Transverse colon (tissue), 4 donors: ENCODE results near the gene OPRM1. TPM values are rescaled to one million over a fixed set of nuclear protein-coding genes. Genes with fewer than 3 reads are reported as not detected.

ENCODE experiments used
- DNase-seq: peaks from one replicate; pipeline ENCODE4 v3.0.0-alpha.2; 2019
- H3K27ac ChIP-seq, 4 donors: fragments of 200-600 bp; sonication (generic); 2 replicates each; pipeline ENCODE4 v1.5.1; 2016 to 2018; ENCODE audit warnings: inconsistent platforms in 4 of 4
- H3K27me3 ChIP-seq: fragments of 200-600 bp; sonication (generic); 2 replicates; pipeline ENCODE4 v1.5.1; 2017; ENCODE audit warnings: inconsistent platforms
- H3K36me3 ChIP-seq, 4 donors: fragments of 200-600 bp; sonication (generic); 2 replicates each; pipeline ENCODE4 v1.5.1; 2017 to 2019; ENCODE audit warnings: inconsistent platforms in 4 of 4
- H3K4me1 ChIP-seq, 4 donors: fragments of 200-600 bp; sonication (generic); 2 replicates each; pipeline ENCODE4 v1.5.1; 2017 to 2020; ENCODE audit warnings: inconsistent platforms in 4 of 4
- H3K4me3 ChIP-seq, 4 donors: fragments of 200-600 bp; sonication (generic); 1 replicate in 1 of 4; 2 replicates in 3 of 4; pipeline versions ENCODE4 v1.5.1 to v1.6.1; 2017 to 2019; ENCODE audit warnings: inconsistent platforms in 4 of 4
- H3K9me3 ChIP-seq, 2 donors: fragments of 200-600 bp; sonication (generic); 2 replicates each; pipeline ENCODE4 v1.5.1; 2017 to 2019; ENCODE audit warnings: inconsistent platforms in 2 of 2
- CTCF ChIP-seq, 5 experiments: fragments of 200-600 bp in 3 of 5; fragments of 450-650 bp in 2 of 5; sonication (generic) in 3 of 5; IDR thresholded peaks; 1 replicate in 2 of 5; 2 replicates in 3 of 5; pipeline ENCODE4 v1.5.1; 2016 to 2017; ENCODE audit warnings: antibody characterized with exemption in 5 of 5, inconsistent platforms in 3 of 5, mild to moderate bottlenecking in 2 of 5, moderate library complexity in 1 of 5
- EP300 ChIP-seq: sonication (generic); formaldehyde crosslinking; IDR thresholded peaks from one replicate; pipeline ENCODE4 v1.6.1; 2017; ENCODE audit warnings: antibody characterized with exemption, low read depth
- POLR2A ChIP-seq: fragments of 450-650 bp; IDR thresholded peaks from one replicate; pipeline ENCODE4 v1.6.1; 2016; ENCODE audit warnings: antibody characterized with exemption, mild to moderate bottlenecking, moderate library complexity
- POLR2AphosphoS5 ChIP-seq, 3 donors: sonication (generic); formaldehyde crosslinking; IDR thresholded peaks; one replicate each; pipeline ENCODE4 v1.6.1; 2016; ENCODE audit warnings: antibody characterized with exemption in 3 of 3
- WGBS, 2 donors: methylation state at CpG; one replicate each; pipeline ENCODE4 v1.1.5; 2018; ENCODE audit warnings: low coverage in 1 of 2; 5-methylcytosine and 5-hydroxymethylcytosine counted together
- in situ Hi-C, 4 donors: fragments of 200-750 bp; cut with MboI; loops; one replicate each; pipeline versions ENCODE4 v1.15.0 to v1.15.1; 2017; ENCODE audit warnings: low sequenced_read_pairs in 3 of 4, low pct_ligation_motif_present in 1 of 4, low pct_unique_long_range_greater_than_20kb in 1 of 4
- intact Hi-C: fragments of 100-400 bp; cut with DNase I; formaldehyde crosslinking; loops from one replicate; pipeline ENCODE4 v1.15.1; 2023; ENCODE audit warnings: low total_unique reads
- total RNA-seq, 4 donors: library from RNA; depleted of rRNA; stranded (reverse); fragments of >200 nt; gene quantifications; one replicate each; pipeline ENCODE4 v1.1.0, GENCODE V29; 2016

The OPRM1 gene
- total RNA-seq, 4 donors from 2014 or later = 0.64 TPM; not detected in 3

GRCh38 chr6:154289818-154290508, 250.9 kb downstream of the OPRM1 start:
- Histone ChIP-seq H3K27ac (no peak overlapping the region), H3K36me3 (no peaks in the 10 kb centered on the region), H3K27me3 (no peaks in the 10 kb centered on the region), H3K9me3 (no peaks in the 10 kb centered on the region), H3K4me3 (no peak overlapping the region), H3K4me1 (no peaks in the 10 kb centered on the region)
- in situ Hi-C loops (loop anchor here in 1 of 4 donors (25.0 kb wide), 1 partner anchor 128 kb away; no protein-coding TSS in a partner anchor), intact Hi-C loops (no loop called here)
- WGBS, 2 donors = 88 to 89% methylated on average over 5 to 6 of the region's 6 CpGs
- TF ChIP-seq POLR2AphosphoS5 (IDR thresholded peaks at IDR 0.05) (no peak), CTCF (IDR thresholded peaks at IDR 0.05) (no peak), POLR2A (no peak), EP300 (no peak)
- DNase-seq = no peak

GRCh38 chr6:154292066-154292465, 253.0 kb downstream of the OPRM1 start:
- H3K27ac ChIP-seq = no peak overlapping the region
- 64 to 67% methylated on average over 3 of the region's 3 CpGs for WGBS, 2 donors
- TF ChIP-seq POLR2AphosphoS5 (IDR thresholded peaks at IDR 0.05) = no peak
- no peaks in the 10 kb centered on the region for H3K36me3 ChIP-seq
- intact Hi-C loops (no loop called here), in situ Hi-C loops (loop anchor here in 1 of 4 donors (25.0 kb wide), 1 partner anchor 130 kb away; no protein-coding TSS in a partner anchor)
- H3K27me3 ChIP-seq = no peaks in the 10 kb centered on the region
- no peak overlapping the region for H3K4me3 ChIP-seq
- DNase-seq = no peak
- no peaks in the 10 kb centered on the region for H3K9me3 ChIP-seq
- no peaks in the 10 kb centered on the region for H3K4me1 ChIP-seq

GRCh38 chr6:154292855-154293519, 253.9 kb downstream of the OPRM1 start:
- Histone ChIP-seq H3K4me1 (peaks cover 0 to 4% (median under 1%) of the 10 kb centered on the region in 4 donors), H3K27ac (no peak overlapping the region), H3K27me3 (no peaks in the 10 kb centered on the region), H3K4me3 (no peak overlapping the region), H3K36me3 (no peaks in the 10 kb centered on the region), H3K9me3 (no peaks in the 10 kb centered on the region)
- in situ Hi-C loops (loop anchor here in 1 of 4 donors (25.0 kb wide), 1 partner anchor 131 kb away; no protein-coding TSS in a partner anchor), intact Hi-C loops (no loop called here)
- no peak for DNase-seq
- TF ChIP-seq POLR2A (no peak), POLR2AphosphoS5 (IDR thresholded peaks at IDR 0.05) (no peak), EP300 (no peak)
- WGBS, 2 donors = 39 to 53% methylated on average over 3 to 4 of the region's 4 CpGs

- Histone ChIP-seq H3K4me1 (peaks cover 0 to 13% (median 3%) of the 10 kb centered on the region in 4 donors), H3K9me3 (no peaks in the 10 kb centered on the region), H3K27ac (no peak overlapping the region), H3K36me3 (no peaks in the 10 kb centered on the region), H3K4me3 (no peak overlapping the region), H3K27me3 (no peaks in the 10 kb centered on the region)
- intact Hi-C loops = no loop called here
- 69% methylated on average over 4 of the region's 4 CpGs; no CpG with 5 or more reads in 1 of the 2 donors for WGBS, 2 donors
- no peak for DNase-seq
- in situ Hi-C loops = loop anchor here in 1 of 4 donors (25.0 kb wide), 1 partner anchor 133 kb away; no protein-coding TSS in a partner anchor
- no peak for TF ChIP-seq CTCF (IDR thresholded peaks at IDR 0.05)
- no peak for TF ChIP-seq POLR2AphosphoS5 (IDR thresholded peaks at IDR 0.05)
- no peak for TF ChIP-seq EP300
- no peak for TF ChIP-seq POLR2A
These were observed 256.7 kb downstream of the OPRM1 start for GRCh38 chr6:154295733-154296132.
